Immature natural killer cell (primary cell): Measurements from ENCODE around the gene PIEZO2. TPM values are rescaled to one million over a fixed set of nuclear protein-coding genes. Genes with fewer than 3 reads are reported as not detected.

Experiments used
- DNase-seq, 3 donors: peaks; one replicate each; pipeline ENCODE4 v3.0.0; 2022; ENCODE audit warnings: mixed read lengths in 1 of 3
- H3K27ac Mint-ChIP-seq, 6 donors: one replicate each; pipeline ENCODE4 v1.8.0; 2020; ENCODE audit warnings: mixed read lengths in 6 of 6, mild to moderate bottlenecking in 5 of 6, inconsistent platforms in 4 of 6, moderate library complexity in 3 of 6
- H3K27me3 Mint-ChIP-seq, 3 donors: one replicate each; pipeline ENCODE4 v1.8.0; 2020 to 2021; ENCODE audit warnings: low read depth in 3 of 3, mild to moderate bottlenecking in 3 of 3, mixed read lengths in 3 of 3, moderate library complexity in 3 of 3, inconsistent platforms in 1 of 3
- H3K36me3 Mint-ChIP-seq, 3 donors: one replicate each; pipeline ENCODE4 v1.8.0; 2020; ENCODE audit warnings: mixed read lengths in 3 of 3, inconsistent platforms in 2 of 3, mild to moderate bottlenecking in 2 of 3
- H3K4me1 Mint-ChIP-seq, 2 donors: one replicate each; pipeline ENCODE4 v1.8.0; 2020; ENCODE audit warnings: inconsistent platforms in 2 of 2, mild to moderate bottlenecking in 2 of 2, mixed read lengths in 2 of 2, moderate library complexity in 1 of 2
- H3K4me3 Mint-ChIP-seq, 5 donors: one replicate each; pipeline ENCODE4 v1.8.0; 2020; ENCODE audit warnings: mild to moderate bottlenecking in 5 of 5, mixed read lengths in 5 of 5, inconsistent platforms in 3 of 5, moderate library complexity in 3 of 5
- H3K9me3 Mint-ChIP-seq, 6 donors: one replicate each; pipeline ENCODE4 v1.8.0; 2020; ENCODE audit warnings: mild to moderate bottlenecking in 6 of 6, mixed read lengths in 6 of 6, inconsistent platforms in 4 of 6, moderate library complexity in 3 of 6
- polyA plus RNA-seq, 3 donors: library from polyadenylated mRNA; unstranded; fragments of 300-500 nt; fragmentation: Illumina TruSeq; gene quantifications; one replicate each; pipeline ENCODE4 v1.2.3, GENCODE V29; 2021

Gene PIEZO2
- polyA plus RNA-seq, 3 donors from 2014 or later = not detected

DNA sequence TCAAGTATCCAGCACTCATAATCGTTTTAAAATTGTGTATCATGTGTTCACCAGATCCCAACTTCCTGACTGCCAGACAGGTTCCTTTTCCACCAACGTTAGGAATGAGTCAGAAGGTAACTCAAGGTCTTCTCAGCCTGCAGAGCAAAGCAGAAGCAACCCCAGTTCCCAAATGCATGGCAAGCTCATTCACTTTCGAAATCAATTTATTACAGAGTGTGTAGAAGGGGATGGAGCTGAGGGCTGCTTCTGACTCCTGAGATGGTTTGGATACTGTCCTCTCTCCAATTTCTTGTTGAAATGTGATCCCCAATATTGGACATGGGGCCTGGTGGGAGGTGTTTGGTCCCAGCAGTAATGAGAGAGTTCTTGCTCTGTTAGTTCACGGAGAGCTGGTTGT, 114.5 kb downstream of the PIEZO2 start:
- no peak overlapping the region for H3K4me3 Mint-ChIP-seq

DNA sequence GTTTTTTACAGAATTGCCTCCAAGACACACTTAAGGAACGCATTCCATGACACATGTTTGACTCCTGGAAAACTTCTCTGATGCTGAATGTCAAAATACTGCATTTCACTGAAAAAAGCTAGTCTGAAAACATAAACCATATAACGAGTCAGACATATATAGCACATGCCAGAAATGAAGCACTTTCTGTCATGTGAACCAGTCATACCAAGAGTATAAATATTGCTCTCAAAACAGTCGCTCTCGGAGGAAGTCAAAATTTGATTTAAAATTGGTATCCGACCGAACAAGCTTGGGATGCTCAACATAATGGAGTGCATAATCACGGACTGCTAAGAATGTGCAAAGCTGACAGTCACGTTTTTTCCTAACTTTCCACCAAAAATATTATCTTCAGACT, 115.9 kb downstream of the PIEZO2 start:
- peaks cover 0 to 4% (median 0%) of the 10 kb centered on the region in 6 donors for H3K9me3 Mint-ChIP-seq
- no peaks in the 10 kb centered on the region for H3K36me3 Mint-ChIP-seq
- no peaks in the 10 kb centered on the region for H3K4me1 Mint-ChIP-seq
- DNase-seq = no peak
- H3K4me3 Mint-ChIP-seq = no peak overlapping the region
- no peak overlapping the region for H3K27ac Mint-ChIP-seq
- H3K27me3 Mint-ChIP-seq = peaks cover 0 to 2% (median 2%) of the 10 kb centered on the region in 3 donors

More for the DNA sequence above, 114.5 kb downstream of the PIEZO2 start:
- Mint-ChIP-seq H3K36me3 (no peaks in the 10 kb centered on the region), H3K9me3 (peaks cover 0 to under 1% (median 0%) of the 10 kb centered on the region in 6 donors), H3K27me3 (peaks cover 1 to 2% (median 2%) of the 10 kb centered on the region in 3 donors), H3K27ac (no peak overlapping the region), H3K4me1 (no peaks in the 10 kb centered on the region)
- DNase-seq = no peak

DNA sequence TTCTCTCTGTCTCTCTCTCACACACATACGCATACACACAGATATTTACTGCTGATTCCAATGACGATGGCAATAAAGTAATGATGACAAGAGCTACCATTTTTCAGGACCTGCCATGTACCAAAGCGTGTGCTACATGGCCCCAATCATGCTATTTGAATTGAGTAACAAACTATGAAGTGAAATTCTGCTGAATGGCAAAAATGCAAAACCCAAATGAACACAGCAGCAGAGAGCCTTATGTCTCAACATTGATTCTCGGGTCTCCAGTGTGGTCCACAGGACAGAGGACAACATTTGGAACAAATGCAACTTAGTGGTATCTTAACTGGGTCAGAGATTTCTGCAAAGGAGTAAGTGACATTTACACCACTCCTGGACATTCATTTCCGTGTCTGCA, 117.4 kb downstream of the PIEZO2 start:
- Mint-ChIP-seq H3K27me3 (peaks cover 0 to 2% (median 0%) of the 10 kb centered on the region in 3 donors), H3K36me3 (no peaks in the 10 kb centered on the region), H3K27ac (no peak overlapping the region), H3K4me3 (no peak overlapping the region), H3K4me1 (no peaks in the 10 kb centered on the region), H3K9me3 (peaks cover 0 to 4% (median 0%) of the 10 kb centered on the region in 6 donors)
- DNase-seq = no peak

- Mint-ChIP-seq H3K4me3 (no peak overlapping the region), H3K9me3 (peaks cover 0 to 4% (median 0%) of the 10 kb centered on the region in 6 donors), H3K27me3 (peaks cover 0 to 2% (median 0%) of the 10 kb centered on the region in 3 donors), H3K27ac (no peak overlapping the region), H3K4me1 (no peaks in the 10 kb centered on the region), H3K36me3 (no peaks in the 10 kb centered on the region)
- no peak for DNase-seq
Measured at GRCh38 chr18:11029021-11029420, 120.3 kb downstream of the PIEZO2 start.

DNA sequence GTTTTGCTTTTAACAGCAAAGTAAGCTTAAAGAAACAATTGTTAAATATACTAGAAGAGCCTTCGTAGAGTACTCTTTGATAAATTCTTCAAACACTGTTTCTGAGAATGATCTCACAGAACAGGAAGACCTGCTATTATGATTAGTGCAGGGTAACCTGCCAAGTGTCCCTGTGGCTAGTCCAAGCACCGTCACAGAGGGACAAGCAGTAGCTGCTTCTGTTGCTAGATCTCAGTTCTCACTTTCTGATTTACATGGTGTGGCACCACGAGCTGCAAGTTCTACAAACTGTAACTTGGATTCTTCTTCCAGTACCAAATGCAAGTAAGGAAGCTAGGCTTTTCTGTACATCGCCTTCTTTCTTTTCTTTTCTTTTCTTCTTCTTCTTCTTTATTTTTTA, 121.5 kb downstream of the PIEZO2 start:
- peaks cover 0 to 4% (median 0%) of the 10 kb centered on the region in 6 donors for H3K9me3 Mint-ChIP-seq
- DNase-seq = no peak
- peaks cover 0 to 2% (median 0%) of the 10 kb centered on the region in 3 donors for H3K27me3 Mint-ChIP-seq
- H3K4me1 Mint-ChIP-seq = no peaks in the 10 kb centered on the region
- no peak overlapping the region for H3K4me3 Mint-ChIP-seq
- no peak overlapping the region for H3K27ac Mint-ChIP-seq
- H3K36me3 Mint-ChIP-seq = no peaks in the 10 kb centered on the region

- Mint-ChIP-seq H3K9me3 (peaks cover 0 to 4% (median 0%) of the 10 kb centered on the region in 6 donors), H3K4me3 (no peak overlapping the region), H3K27me3 (peaks cover 0 to 2% (median 0%) of the 10 kb centered on the region in 3 donors), H3K4me1 (no peaks in the 10 kb centered on the region), H3K36me3 (no peaks in the 10 kb centered on the region), H3K27ac (no peak overlapping the region)
- no peak for DNase-seq
Measured at GRCh38 chr18:11025671-11026070, 123.7 kb downstream of the PIEZO2 start.

GRCh38 chr18:11024928-11025669, 124.3 kb downstream of the PIEZO2 start:
- no peak overlapping the region for H3K4me3 Mint-ChIP-seq
- H3K36me3 Mint-ChIP-seq = no peaks in the 10 kb centered on the region
- no peaks in the 10 kb centered on the region for H3K4me1 Mint-ChIP-seq
- no peak for DNase-seq
- peaks cover 0 to 2% (median 0%) of the 10 kb centered on the region in 3 donors for H3K27me3 Mint-ChIP-seq
- no peak overlapping the region for H3K27ac Mint-ChIP-seq
- H3K9me3 Mint-ChIP-seq = peaks cover 0 to 4% (median 0%) of the 10 kb centered on the region in 6 donors

DNA sequence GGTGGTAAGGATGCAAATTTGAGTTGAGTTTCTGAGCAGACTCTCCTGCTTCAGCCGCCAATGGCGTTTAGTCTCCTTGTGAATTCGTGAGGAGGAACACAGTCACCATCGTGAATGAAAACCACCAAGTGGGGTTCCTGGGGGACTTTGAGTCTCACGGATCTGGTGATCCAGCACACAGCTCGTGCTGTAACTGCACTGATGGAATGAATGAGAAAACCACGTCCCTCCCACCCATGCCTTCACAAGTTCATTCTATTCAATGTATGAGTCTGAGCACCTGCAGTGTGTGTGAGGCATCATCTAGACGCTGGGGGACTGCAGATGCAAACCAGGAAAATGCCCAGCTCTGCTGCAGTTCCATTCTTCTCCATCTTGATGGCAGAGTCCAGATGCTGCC, 127.9 kb downstream of the PIEZO2 start:
- DNase-seq = no peak
- no peaks in the 10 kb centered on the region for H3K36me3 Mint-ChIP-seq
- H3K4me3 Mint-ChIP-seq = no peak overlapping the region
- H3K27ac Mint-ChIP-seq = no peak overlapping the region
- H3K27me3 Mint-ChIP-seq = peaks cover 0 to 2% (median 2%) of the 10 kb centered on the region in 3 donors
- no peaks in the 10 kb centered on the region for H3K9me3 Mint-ChIP-seq
- no peaks in the 10 kb centered on the region for H3K4me1 Mint-ChIP-seq

DNA sequence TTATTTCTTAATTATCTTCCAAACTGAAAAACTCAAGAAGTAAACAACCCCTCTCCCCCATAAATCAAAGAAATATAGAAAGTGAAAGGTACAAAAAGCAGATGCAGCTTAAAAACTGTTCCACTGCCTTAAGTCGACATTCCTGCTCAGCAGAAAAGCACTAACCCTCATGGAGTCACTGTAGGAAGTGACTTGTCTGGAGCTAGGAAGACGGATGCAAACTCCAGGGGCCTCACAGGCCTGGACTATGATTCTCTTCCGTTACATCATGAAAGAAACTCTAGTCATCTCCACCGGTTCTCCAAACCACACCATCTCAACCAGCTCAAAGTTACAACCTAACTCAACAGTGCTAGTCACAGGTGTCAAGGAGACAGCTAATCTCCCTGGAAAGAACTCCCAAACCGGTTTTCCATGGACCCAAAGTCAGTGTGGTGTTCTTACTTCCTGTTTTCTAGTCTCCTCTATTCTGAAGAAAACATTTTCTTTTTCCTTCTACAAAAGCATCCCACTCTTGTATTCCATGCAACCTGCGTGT, 128.4 kb downstream of the PIEZO2 start:
- H3K27me3 Mint-ChIP-seq = peaks cover 0 to 2% (median 2%) of the 10 kb centered on the region in 3 donors
- H3K4me3 Mint-ChIP-seq = no peak overlapping the region
- H3K9me3 Mint-ChIP-seq = no peaks in the 10 kb centered on the region
- H3K36me3 Mint-ChIP-seq = no peaks in the 10 kb centered on the region
- no peak for DNase-seq
- no peaks in the 10 kb centered on the region for H3K4me1 Mint-ChIP-seq
- no peak overlapping the region for H3K27ac Mint-ChIP-seq

GRCh38 chr18:11020161-11020853, 129.1 kb downstream of the PIEZO2 start:
- H3K27ac Mint-ChIP-seq = no peak overlapping the region

GRCh38 chr18:11019295-11020105, 129.9 kb downstream of the PIEZO2 start:
- no peaks in the 10 kb centered on the region for H3K4me1 Mint-ChIP-seq
- no peaks in the 10 kb centered on the region for H3K9me3 Mint-ChIP-seq
- no peak for DNase-seq
- peaks cover 0 to 2% (median 0%) of the 10 kb centered on the region in 3 donors for H3K27me3 Mint-ChIP-seq
- H3K36me3 Mint-ChIP-seq = no peaks in the 10 kb centered on the region
- no peak overlapping the region for H3K4me3 Mint-ChIP-seq
- no peak overlapping the region for H3K27ac Mint-ChIP-seq

More at GRCh38 chr18:11020161-11020853, 129.1 kb downstream of the PIEZO2 start:
- no peak for DNase-seq
- H3K27me3 Mint-ChIP-seq = peaks cover 0 to 2% (median 0%) of the 10 kb centered on the region in 3 donors
- H3K36me3 Mint-ChIP-seq = no peaks in the 10 kb centered on the region
- H3K4me1 Mint-ChIP-seq = no peaks in the 10 kb centered on the region
- H3K4me3 Mint-ChIP-seq = no peak overlapping the region
- no peaks in the 10 kb centered on the region for H3K9me3 Mint-ChIP-seq

GRCh38 chr18:11009869-11010268, 139.5 kb downstream of the PIEZO2 start:
- no peak overlapping the region for H3K4me3 Mint-ChIP-seq
- H3K27me3 Mint-ChIP-seq = no peaks in the 10 kb centered on the region
- H3K4me1 Mint-ChIP-seq = no peaks in the 10 kb centered on the region
- peaks cover 0 to 3% (median 0%) of the 10 kb centered on the region in 6 donors for H3K9me3 Mint-ChIP-seq
- no peaks in the 10 kb centered on the region for H3K36me3 Mint-ChIP-seq
- DNase-seq = no peak
- no peak overlapping the region for H3K27ac Mint-ChIP-seq

DNA sequence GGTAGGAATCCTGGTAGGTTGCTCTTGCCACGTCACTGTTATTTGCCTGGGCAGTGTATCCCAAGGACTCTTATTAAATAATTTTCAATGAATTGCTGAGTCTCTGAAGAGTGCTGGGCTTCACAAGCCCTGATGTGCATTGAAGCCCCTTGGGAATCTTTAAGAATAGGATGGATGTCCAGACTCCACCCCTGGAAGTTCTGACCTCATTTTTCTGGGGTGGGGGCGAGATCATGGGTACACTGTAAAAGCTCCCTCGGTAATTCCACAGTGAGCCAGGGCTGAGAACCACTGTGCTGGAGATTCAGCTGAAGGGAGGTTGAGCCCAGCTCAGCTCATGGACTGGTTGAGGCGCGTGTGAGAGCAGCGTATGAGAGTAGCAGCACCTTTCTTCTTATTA, 140.2 kb downstream of the PIEZO2 start:
- Mint-ChIP-seq H3K4me3 (no peak overlapping the region), H3K27ac (no peak overlapping the region), H3K4me1 (no peaks in the 10 kb centered on the region), H3K27me3 (no peaks in the 10 kb centered on the region), H3K36me3 (no peaks in the 10 kb centered on the region), H3K9me3 (peaks cover 0 to 3% (median 0%) of the 10 kb centered on the region in 6 donors)
- no peak for DNase-seq
